Dermis blood vessel endothelial cell (primary cell): Measurements from ENCODE around the gene SLC39A3. TPM values are rescaled to one million over a fixed set of nuclear protein-coding genes. Genes with fewer than 3 reads are reported as not detected.

Experiments
- DNase-seq: peaks from one replicate; pipeline ENCODE4 v3.0.0; 2010
- total RNA-seq: library from RNA; depleted of rRNA; stranded (reverse); fragments of >200 nt; gene quantifications from 2 replicates; pipeline ENCODE4 v1.2.3, GENCODE V29; 2014

Gene SLC39A3
- total RNA-seq, 1 donor from 2014 or later = 24.5 TPM

GRCh38 chr19:2768365-2769132 is 28.7 kb upstream of the SLC39A3 start:
- no peak for DNase-seq

DNA sequence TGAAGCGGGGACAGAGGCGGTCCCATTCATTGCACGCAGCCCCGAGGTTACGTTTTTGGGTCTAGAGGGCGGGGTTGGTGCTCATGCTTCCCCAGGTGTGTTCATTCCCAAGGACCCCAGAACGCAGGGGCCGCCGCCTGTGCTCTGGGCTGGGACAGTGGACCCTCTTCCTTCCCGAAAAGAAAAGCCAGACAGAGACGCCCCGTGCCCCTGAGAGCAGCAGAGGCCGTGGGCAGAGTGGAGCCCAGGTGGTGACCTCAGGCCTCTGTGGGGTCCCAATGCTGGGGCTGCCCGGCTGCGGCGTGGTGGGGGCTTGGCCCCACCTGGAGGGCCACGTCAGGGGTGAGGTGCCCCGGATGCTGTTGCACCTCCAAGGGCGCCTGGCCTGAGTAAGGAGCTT is 27.9 kb upstream of the SLC39A3 start:
- no peak for DNase-seq

GRCh38 chr19:2766594-2767372 is 27.0 kb upstream of the SLC39A3 start:
- no peak for DNase-seq

GRCh38 chr19:2765376-2765775 is 25.6 kb upstream of the SLC39A3 start:
- no peak for DNase-seq

DNA sequence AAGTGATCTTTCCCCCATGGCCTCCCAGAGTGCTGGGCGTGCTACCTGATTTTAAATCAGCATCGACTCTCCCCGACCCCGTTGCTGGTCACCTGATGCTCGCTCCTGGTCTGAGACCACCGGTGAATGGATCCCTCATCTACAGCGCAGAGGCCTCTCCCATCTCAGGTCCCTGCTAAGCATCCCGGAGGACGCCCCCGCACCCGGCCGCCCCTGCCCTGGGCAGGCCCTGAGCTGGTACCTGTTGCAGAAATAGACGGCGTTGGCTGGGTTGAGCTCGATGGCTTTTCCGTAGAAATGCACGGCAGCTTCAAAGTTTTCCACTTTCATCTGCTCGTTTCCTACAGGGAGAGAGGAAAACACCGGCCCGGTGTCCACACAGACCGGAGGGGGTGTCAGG is 25.1 kb upstream of the SLC39A3 start:
- no peak for DNase-seq

DNA sequence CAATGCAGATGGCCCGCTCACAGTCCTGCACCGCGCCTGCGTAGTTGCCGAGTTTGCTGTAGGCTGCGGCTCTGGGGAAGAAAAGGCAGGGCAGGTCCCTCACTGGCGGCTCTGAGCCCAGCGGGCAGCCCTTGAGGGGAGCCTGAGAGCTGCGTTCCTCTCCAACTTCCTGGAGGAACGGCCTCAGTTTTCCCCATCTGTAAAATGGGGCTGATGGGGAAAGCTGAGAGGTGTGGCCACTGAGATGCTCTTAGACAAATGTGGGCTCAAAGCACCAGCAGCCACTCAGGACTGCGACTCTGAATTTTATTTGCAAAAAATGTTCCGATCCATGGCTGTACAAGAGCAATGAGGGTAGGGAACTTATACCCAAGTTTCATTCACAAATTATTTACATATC is 23.9 kb upstream of the SLC39A3 start:
- no peak for DNase-seq

DNA sequence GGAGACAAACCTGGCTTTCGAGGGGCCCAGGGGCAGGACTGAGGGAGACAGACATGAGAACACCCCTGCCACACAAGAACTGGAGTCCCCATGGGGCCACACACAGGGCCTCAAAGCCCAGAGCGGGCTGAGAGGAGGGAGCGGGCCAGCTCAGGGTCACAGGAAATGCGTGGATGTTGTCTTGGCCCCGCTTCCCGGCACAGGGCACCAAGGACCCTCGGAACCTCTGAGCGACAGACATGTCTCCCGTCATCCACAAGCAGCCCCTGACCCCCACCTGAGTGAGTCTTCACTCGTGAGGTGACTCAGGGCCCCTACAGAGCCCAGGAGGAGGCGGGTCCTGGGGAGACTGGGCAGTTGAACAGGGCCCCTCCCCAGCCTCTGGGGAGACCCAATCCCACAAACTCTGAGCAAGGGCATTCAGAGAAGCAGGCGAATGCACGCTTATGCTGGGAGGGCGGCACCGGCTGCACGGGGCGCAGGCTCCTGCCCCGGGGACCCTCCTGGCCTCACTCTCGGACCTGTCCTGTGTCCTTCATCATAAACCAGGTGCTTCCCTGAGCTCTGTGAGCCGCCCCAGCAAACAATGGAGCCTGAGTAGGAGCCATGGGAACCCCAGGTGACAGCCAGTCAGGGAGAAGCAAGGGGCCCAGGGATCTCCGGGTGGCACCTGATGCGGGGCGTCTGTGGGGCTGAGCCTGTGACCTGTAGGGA is 23.1 kb upstream of the SLC39A3 start:
- DNase-seq = no peak

DNA sequence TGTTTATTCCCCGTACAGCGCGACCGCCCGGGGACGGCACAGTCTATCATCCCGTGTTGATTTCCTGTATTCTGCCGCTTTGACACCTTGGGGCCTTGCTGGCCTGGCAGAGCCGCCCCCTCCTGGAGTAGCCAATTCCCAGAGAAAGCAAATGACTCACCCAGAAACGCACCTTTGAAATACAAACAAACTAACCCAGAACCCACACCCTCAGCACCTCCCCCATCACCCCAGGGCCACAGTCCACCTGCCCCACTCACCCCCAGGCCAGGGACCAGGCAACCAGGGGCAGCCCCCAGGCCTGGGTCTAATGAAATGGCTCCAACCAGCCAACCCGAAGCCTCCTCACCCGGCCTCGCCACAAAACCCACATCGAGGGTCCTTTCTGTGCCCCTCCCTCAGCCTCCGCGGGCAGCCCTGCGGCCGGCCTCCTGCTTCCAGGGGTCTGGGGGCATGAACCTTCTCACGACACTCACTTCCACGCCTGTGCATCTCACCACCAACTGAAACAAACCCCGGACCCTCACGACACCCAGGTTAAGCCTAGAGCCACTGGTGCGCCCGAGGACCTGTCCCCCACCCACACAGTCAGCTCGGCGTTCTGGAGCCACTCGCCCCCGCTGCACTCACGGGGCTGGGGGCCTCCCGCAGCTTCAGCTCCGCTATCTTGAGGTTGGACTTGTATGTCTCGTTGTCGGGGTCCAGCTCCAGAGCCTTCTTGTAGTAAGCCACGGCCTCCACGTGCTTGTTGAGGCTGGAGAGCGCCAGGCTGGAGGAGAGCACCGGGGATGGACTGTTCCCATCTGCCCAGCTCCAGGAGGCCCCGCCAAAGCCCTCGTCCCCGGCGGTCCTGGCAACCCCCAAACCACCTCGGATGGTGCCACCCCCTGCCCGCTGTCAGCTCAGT is 22.3 kb upstream of the SLC39A3 start:
- DNase-seq = no peak

GRCh38 chr19:2761309-2761677 is 21.5 kb upstream of the SLC39A3 start:
- no peak for DNase-seq

DNA sequence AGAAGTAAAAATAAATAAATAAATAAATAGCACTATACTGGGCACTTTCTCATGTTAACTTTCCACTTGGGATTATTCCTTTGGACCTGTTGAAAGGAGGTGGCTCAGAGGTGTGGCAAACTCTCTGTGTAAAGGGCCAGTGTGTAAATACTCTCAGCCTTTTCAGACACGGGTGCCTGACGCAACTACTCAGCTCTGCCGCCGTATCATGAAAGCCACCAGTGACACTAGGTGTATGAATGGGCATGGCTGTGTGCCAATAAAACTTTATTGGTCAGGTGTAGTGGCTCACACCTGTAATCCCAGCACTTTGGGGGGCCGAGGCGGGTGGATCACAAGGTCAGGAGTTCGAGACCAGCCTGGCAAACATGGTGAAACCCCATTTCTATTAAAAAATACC is 20.1 kb upstream of the SLC39A3 start:
- DNase-seq = no peak

DNA sequence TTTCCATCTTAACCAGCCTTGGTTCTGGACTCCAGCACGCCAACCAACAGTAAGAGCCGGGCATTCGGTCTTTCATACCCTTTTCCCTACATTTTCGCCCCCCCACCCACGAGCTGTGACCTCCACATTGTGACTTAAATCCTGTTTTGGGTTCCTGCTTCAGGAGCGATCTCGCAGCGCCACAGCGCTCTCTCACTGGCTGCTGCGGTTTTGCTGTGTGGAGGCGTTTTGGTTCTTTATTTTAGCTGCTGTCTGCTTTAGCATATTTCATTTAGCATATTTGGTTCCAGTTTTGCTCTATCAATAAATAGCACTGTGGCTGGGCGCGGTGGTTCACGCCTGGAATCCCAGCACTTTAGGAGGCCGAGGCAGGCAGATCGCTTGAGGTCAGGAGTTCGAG is 19.5 kb upstream of the SLC39A3 start:
- DNase-seq = no peak

DNA sequence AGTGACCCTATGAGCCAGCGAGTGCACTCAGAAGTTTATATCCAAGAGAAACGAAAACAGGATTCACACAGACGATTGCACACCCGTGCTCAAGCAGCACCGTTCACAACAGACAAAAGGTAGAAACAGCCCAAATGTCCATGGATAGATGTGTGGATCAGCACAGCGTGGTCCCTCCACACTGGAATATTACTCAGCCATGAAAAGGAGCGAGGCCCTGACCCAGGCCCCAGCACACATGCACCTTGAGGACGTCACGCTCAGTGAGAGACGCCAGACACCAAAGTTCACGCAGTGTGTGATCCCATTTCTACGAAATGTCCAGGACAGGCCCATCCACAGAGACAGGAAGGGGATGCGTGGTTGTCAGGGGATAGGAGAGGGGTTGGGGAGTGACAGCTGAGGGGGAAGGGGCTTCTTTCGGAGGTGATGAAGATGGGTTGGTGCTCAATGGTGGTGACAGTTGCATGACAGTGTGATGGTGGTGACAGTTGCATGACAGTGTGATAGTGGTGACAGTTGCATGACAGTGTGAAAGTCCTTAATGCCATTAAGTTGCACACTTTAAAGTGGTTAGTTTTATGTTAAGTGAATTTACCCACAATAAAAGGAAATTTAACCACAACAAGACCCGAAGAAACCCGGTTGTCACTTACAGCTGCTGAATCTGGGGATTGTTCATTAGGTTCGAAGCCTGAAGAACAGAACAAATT is 18.9 kb upstream of the SLC39A3 start:
- no peak for DNase-seq

DNA sequence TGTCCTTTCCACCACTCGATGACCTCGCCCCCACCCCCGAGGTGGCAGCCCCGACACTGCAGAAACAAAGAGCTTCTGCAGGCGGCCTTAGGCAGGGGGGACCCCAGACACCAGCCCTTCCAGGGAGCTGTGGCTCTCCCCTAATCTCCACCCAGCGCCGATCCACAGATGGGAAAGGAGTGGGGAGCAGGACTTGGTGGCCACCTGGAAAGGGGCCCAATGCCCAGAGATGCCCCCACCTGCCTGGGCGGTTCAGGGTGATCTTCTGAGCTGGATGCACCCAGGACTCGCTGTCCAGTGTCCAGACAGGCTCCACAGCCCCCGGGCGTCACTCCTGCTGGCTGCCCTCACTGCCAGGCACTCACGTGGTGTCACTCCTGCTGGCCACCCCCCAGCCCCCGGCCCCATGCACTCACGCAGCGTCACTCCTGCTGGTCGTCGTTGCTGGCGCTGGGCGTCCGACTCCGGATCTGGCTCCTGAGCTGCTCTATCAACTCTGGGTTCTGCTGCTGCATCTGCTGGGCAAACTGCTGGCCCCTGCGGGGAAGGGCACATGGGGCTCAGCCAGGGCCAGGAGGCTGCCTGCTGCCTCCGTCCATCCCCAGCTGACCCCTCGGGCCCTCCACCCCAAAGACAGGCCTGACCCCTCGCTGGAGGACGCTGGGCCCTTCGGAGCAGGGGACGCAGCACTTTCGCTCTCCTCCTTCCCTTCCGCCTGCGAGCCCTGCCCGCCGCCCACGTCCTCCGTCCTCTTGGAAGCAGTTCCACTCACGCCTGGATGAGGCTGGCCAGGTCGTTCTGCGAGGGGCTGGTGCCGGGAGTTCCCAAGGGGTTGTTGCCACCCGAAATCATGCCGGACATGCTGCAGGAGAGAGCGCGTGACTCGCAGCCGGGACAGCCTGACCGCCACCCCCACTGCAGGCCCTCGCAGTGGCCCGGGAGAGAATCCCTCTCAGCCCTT is 17.4 kb upstream of the SLC39A3 start:
- DNase-seq = no peak

GRCh38 chr19:2756477-2756876 is 16.7 kb upstream of the SLC39A3 start:
- DNase-seq = no peak

DNA sequence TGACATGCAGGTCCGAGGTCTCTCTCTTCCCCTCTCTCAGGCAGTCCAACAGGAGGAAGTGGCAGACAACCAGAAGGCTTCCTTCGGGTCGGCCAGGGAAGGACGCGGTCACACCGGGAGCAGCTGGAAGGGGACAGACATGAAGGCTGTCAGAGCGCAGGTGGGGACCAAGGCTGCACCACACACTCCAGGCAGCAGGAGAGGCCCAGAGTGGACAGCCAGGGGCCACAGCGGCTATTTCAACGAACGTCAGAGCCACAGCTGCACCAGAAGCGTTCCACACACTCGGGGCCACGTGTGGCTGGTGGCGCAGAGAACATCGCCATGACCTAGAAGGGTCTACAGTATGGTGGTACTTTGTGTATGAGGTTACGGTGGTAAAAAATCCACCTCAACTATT is 16.0 kb upstream of the SLC39A3 start:
- no peak for DNase-seq

DNA sequence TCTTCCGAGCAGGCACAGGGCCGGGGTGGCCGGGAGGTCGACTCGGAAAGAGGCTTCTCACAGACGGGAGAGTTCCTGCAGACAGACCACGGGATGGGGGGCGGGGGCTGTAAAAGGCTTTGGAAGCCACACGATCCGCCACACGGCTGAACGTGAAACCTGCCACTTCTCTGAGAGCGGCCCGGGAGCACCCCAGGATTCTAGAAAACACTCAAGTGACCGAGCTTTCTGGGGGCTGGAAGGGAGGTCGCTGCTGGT is 15.6 kb upstream of the SLC39A3 start:
- no peak for DNase-seq

DNA sequence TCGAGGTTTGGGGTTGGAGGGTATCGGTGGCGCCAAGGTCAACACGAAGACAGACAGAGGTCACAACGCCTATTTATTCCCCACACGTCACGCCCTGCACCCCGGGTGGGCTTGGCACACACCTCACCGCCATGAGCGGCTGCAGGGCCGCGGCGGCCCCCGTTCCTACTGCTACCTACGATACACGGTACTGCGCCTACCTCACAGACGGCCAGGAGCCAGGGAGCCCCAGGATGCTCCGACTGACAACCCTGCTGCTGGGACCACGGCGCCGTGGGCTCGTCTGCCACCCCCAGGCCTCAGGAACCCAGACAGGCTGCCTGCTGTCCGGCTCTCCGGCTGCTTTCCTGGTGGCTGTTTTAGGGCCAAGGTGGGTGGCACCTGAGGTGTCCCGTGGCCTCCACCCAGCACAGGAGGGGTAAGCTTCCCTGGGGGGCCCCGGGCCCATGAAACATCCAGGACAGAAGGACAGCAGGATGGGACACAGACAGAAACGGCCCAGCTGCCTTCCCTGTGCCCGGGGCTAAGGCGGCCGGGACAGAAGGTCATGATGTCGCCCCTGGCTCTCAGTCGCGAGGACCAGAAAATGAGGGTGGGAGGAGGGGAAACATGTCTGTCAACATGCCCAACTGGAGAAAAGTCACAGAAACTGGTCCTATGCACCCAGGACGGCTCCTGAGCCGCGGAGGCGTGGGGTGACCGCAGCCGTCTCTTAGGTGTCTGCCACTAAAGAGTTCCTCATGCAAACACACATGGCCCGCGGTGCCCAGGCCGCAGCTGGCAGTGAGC is 15.0 kb upstream of the SLC39A3 start:
- no peak for DNase-seq

DNA sequence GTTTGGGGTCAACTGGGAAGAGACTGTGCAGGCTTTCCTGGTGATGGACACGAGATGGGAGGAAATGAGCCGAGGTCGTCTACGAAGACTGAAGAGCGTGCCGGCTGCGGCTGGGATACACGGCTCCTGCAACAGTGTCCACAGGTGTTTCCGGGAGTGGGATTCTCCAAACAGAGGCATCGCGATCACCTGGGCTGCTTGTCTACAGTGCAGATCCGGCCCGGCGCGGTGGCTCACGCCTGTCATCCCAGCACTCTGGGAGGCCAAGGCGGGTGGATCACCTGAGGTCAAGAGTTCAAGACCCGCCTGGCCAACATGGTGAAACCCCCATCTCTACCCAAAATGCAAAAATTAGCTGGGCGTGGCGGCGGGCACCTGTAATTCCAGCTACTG is 11.6 kb upstream of the SLC39A3 start:
- no peak for DNase-seq

GRCh38 chr19:2750808-2751437 is 11.1 kb upstream of the SLC39A3 start:
- no peak for DNase-seq

- no peak for DNase-seq
Observed at GRCh38 chr19:2747349-2747748, 7.5 kb upstream of the SLC39A3 start.
